Right lobe of liver (tissue), 6 donors: ENCODE data around the gene VWA8. TPM values are rescaled to one million over a fixed set of nuclear protein-coding genes. Genes with fewer than 3 reads are reported as not detected.

ENCODE experiments used
- ATAC-seq, 4 donors: fragments of 200-7000 bp; cut with Tn5 transposase; one replicate each; pipeline ENCODE4 v1.9.1; 2020; ENCODE audit warnings: mild to moderate bottlenecking in 4 of 4, moderate library complexity in 4 of 4
- DNase-seq, 3 donors: peaks; one replicate each; pipeline ENCODE4 v3.0.0-alpha.2; 2020
- H3K27ac ChIP-seq, 3 donors: fragments of 200-600 bp; one replicate each; pipeline ENCODE4 v1.8.0; 2022
- H3K27me3 ChIP-seq, 2 donors: fragments of 200-600 bp; one replicate each; pipeline ENCODE4 v1.8.0; 2022
- H3K36me3 ChIP-seq, 4 donors: fragments of 200-600 bp; sonication (generic) in 1 of 4; one replicate each; pipeline versions ENCODE4 v1.5.1 to v1.8.0; 2017 to 2022; ENCODE audit warnings: control low read depth in 1 of 4
- H3K4me1 ChIP-seq, 4 donors: fragments of 200-600 bp; sonication (generic) in 1 of 4; one replicate each; pipeline versions ENCODE4 v1.5.1 to v1.8.0; 2017 to 2022; ENCODE audit warnings: control low read depth in 1 of 4
- H3K4me3 ChIP-seq, 3 donors: fragments of 200-600 bp; one replicate each; pipeline ENCODE4 v1.8.0; 2022
- H3K9me3 ChIP-seq, 4 donors: fragments of 200-600 bp; sonication (generic) in 1 of 4; one replicate each; pipeline versions ENCODE4 v1.5.1 to v1.8.0; 2017 to 2022; ENCODE audit warnings: control low read depth in 1 of 4
- POLR2A ChIP-seq: fragments of 450-650 bp; IDR thresholded peaks from one replicate; pipeline ENCODE4 v1.6.1; 2017; ENCODE audit warnings: antibody characterized with exemption, mild to moderate bottlenecking
- WGBS: methylation state at CpG from one replicate; pipeline ENCODE4 v1.1.6; 2018; ENCODE audit warnings: low coverage, low lambda C conversion rate; ENCODE audit not compliant: insufficient coverage; ENCODE audit errors: missing lambda C conversion rate; 5-methylcytosine and 5-hydroxymethylcytosine counted together
- intact Hi-C, 2 donors: fragments of 100-400 bp; cut with DNase I; formaldehyde crosslinking; loops; one replicate each; pipeline versions ENCODE4 v1.11.2 to v1.14.1; 2022
- total RNA-seq, 6 experiments: library from RNA; depleted of rRNA in 2 of 6; stranded (reverse); fragments of >200 nt in 2 of 6; fragmentation: NEBNext Ultra II Directional in 3 of 6; extraction: Animal tissue kit (Norgen Biotek cat#: 25700) in 3 of 6; gene quantifications; one replicate each; pipeline versions ENCODE4 v1.1.0 to v1.2.4, GENCODE V29; 2016 to 2023
- TF ChIP-seq, protein P1 (sequence below), 4 donors: fragments of 200-600 bp in 3 of 4; fragments of 450-650 bp in 1 of 4; IDR thresholded peaks; one replicate each; pipeline versions ENCODE4 v1.5.1 to v1.8.0; 2016 to 2022; ENCODE audit warnings: antibody characterized with exemption in 4 of 4, mild to moderate bottlenecking in 2 of 4
- donor health status: DM: no; HTN: yes; CAD: no.
- donor health status: DM: no; HTN: no; CAD: no.
- donor health status: DM: no; HTN: no; CAD: no.
- donor health status: DM: no; HTN: yes; CAD: no.
- donor health status: DM: no; HTN: yes; CAD: no.

VWA8 gene
- total RNA-seq, 6 experiments from 2014 or later = 19.4 to 33.8 (median 30.8) TPM

DNA sequence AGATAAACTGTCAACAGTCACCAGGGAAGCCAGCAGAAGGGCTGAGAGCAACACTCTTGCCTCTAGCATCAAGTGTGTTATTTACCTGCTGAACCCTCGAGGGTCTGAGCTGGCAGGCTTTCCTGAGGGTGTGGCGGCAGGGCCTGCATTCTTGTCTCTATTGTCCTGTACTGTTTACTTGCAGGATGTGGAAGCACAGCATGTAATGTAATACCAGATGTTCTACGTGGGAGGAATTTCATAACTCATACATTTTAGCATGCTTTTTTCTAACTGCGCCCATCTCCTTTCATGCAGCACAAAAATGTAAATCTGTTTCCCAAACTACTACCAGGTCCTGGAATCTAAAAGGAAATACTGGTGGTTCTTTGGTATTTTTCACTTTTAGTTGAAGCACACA lies 350.5 kb downstream of the VWA8 start:
- H3K27ac ChIP-seq = no peak overlapping the region
- no peaks in the 10 kb centered on the region for H3K9me3 ChIP-seq
- no peak overlapping the region for H3K4me3 ChIP-seq
- ATAC-seq (no peak), DNase-seq (no peak)
- H3K27me3 ChIP-seq = no peaks in the 10 kb centered on the region
- H3K36me3 ChIP-seq = peaks cover 0 to 31% (median 10%) of the 10 kb centered on the region in 4 donors
- TF ChIP-seq, protein P1, sequence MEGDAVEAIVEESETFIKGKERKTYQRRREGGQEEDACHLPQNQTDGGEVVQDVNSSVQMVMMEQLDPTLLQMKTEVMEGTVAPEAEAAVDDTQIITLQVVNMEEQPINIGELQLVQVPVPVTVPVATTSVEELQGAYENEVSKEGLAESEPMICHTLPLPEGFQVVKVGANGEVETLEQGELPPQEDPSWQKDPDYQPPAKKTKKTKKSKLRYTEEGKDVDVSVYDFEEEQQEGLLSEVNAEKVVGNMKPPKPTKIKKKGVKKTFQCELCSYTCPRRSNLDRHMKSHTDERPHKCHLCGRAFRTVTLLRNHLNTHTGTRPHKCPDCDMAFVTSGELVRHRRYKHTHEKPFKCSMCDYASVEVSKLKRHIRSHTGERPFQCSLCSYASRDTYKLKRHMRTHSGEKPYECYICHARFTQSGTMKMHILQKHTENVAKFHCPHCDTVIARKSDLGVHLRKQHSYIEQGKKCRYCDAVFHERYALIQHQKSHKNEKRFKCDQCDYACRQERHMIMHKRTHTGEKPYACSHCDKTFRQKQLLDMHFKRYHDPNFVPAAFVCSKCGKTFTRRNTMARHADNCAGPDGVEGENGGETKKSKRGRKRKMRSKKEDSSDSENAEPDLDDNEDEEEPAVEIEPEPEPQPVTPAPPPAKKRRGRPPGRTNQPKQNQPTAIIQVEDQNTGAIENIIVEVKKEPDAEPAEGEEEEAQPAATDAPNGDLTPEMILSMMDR (IDR thresholded peaks at IDR 0.05) = no peak
- TF ChIP-seq POLR2A = no peak
- intact Hi-C loops = no loop called here
- no peaks in the 10 kb centered on the region for H3K4me1 ChIP-seq
- WGBS = 89% methylated on average over 3 of the region's 4 CpGs

DNA sequence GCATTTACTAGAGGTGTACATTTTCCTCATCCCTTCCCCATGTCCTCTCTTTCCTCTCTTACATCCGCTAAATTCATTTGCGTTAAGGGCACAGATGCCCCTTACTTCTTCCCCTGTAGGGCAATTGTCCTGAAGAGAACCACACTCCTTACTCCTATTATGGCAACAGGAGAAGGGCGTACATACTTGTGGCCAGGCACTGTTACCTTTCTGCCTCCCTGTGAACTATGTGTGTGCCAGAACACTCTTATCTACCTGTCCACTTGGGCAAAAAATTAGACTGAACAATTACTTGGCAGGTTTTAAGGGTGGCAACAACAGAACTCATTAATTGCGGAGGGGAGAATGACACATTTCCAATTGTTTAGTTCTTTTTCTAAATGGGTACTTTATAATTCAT lies 351.1 kb downstream of the VWA8 start:
- intact Hi-C loops = no loop called here
- no peak overlapping the region for H3K27ac ChIP-seq
- peaks cover 0 to 31% (median 10%) of the 10 kb centered on the region in 4 donors for H3K36me3 ChIP-seq
- ATAC-seq (no peak), DNase-seq (no peak)
- 100% methylated on average over 4 of the region's 4 CpGs for WGBS
- H3K9me3 ChIP-seq = no peaks in the 10 kb centered on the region
- no peaks in the 10 kb centered on the region for H3K4me1 ChIP-seq
- no peak for TF ChIP-seq POLR2A
- TF ChIP-seq, protein P1 (IDR thresholded peaks at IDR 0.05) = no peak
- H3K4me3 ChIP-seq = no peak overlapping the region
- no peaks in the 10 kb centered on the region for H3K27me3 ChIP-seq

- DNase-seq = no peak
- intact Hi-C loops = no loop called here
- no peak for ATAC-seq
- no peaks in the 10 kb centered on the region for H3K27me3 ChIP-seq
- no peaks in the 10 kb centered on the region for H3K9me3 ChIP-seq
- TF ChIP-seq, protein P1 (IDR thresholded peaks at IDR 0.05) = no peak
- TF ChIP-seq POLR2A = no peak
- 83% methylated on average over 1 of the region's 1 CpG for WGBS
- no peak overlapping the region for H3K4me3 ChIP-seq
- H3K27ac ChIP-seq = no peak overlapping the region
- peaks cover 0 to 4% (median 0%) of the 10 kb centered on the region in 4 donors for H3K4me1 ChIP-seq
- H3K36me3 ChIP-seq = peaks cover 0 to 22% (median 10%) of the 10 kb centered on the region in 4 donors
Observed at GRCh38 chr13:41608839-41609177, 352.1 kb downstream of the VWA8 start.

DNA sequence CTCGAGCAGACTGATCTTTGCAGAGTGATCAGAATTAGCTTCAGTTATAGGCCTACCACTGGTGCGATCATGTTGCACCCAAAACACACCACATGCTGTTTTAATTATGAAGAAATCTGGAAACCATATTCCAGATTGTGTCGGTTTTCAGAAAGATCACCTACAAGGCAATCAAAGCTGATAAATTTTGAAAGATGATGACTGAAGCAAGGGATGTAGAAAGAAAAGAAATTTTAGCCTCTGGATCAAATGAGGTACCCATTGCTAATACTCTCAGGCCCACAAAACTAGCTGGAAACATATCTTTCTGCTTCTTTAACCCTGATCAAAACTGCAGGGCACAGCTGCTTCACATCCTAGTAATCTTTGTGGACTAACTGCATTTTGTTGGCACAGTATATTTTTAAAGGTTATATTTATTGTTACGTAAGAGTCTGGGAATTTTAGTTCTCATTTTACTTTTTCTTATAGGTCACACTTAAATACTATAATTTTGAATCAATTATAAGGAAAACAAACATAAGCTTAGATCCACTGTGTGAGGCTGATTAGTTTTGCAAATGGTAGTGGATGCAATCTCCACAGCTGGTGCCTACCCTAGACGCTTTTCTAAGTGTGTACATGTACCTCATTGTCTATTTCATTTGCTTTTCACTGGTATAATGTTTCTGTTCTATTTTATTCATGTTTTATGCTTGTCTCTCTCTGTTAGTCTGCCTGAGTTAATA lies 352.6 kb downstream of the VWA8 start:
- peaks cover 0 to 19% (median 10%) of the 10 kb centered on the region in 4 donors for H3K36me3 ChIP-seq
- no peak overlapping the region for H3K4me3 ChIP-seq
- no peak for DNase-seq
- no peaks in the 10 kb centered on the region for H3K27me3 ChIP-seq
- no peak for TF ChIP-seq POLR2A
- no peak overlapping the region for H3K27ac ChIP-seq
- intact Hi-C loops = no loop called here
- peaks cover 0 to 4% (median 0%) of the 10 kb centered on the region in 4 donors for H3K4me1 ChIP-seq
- WGBS = 95% methylated on average over 5 of the region's 5 CpGs
- no peaks in the 10 kb centered on the region for H3K9me3 ChIP-seq
- no peak for ATAC-seq

- no peak for DNase-seq
- peaks cover 0 to 4% (median 0%) of the 10 kb centered on the region in 4 donors for H3K4me1 ChIP-seq
- H3K27me3 ChIP-seq = no peaks in the 10 kb centered on the region
- H3K36me3 ChIP-seq = peaks cover 0 to 18% (median 10%) of the 10 kb centered on the region in 4 donors
- no peaks in the 10 kb centered on the region for H3K9me3 ChIP-seq
- H3K27ac ChIP-seq = no peak overlapping the region
- ATAC-seq = peak in 2 of 4 donors; percentile 20 to 54
- WGBS = 100% methylated on average over 2 of the region's 2 CpGs
- no peak overlapping the region for H3K4me3 ChIP-seq
- no peak for TF ChIP-seq POLR2A
- TF ChIP-seq, protein P1 (IDR thresholded peaks at IDR 0.05) = no peak
- intact Hi-C loops = no loop called here
Observed at GRCh38 chr13:41606646-41607045, 354.3 kb downstream of the VWA8 start.
